OCI-LY7 (cell line): ENCODE results near the gene KLHL28. TPM values are rescaled to one million over a fixed set of nuclear protein-coding genes. Genes with fewer than 3 reads are reported as not detected.

ENCODE experiments used
- BruUV-seq: library from RNA; stranded (reverse); fragments of 400-500 nt; replicated peaks from 2 replicates; lab custom pipeline; 2021; lab: Mats Ljungman, UMichigan
- CTCF ChIA-PET: fragments of 300-600 bp; sonication (Branson Sonifier 250); formaldehyde crosslinking; loops from one replicate; lab custom pipeline; 2022; ENCODE audit warnings: antibody characterized with exemption; ENCODE audit not compliant: unreplicated experiment; lab: Charles Lee
- POLR2A ChIA-PET: fragments of 300-600 bp; sonication (Branson Sonifier 250); formaldehyde crosslinking; loops from one replicate; lab custom pipeline; 2022; ENCODE audit warnings: antibody characterized with exemption; lab: Charles Lee
- DNase-seq: peaks from one replicate; pipeline ENCODE4 v3.0.0-alpha.2; 2015; ENCODE audit warnings: low spot score
- H2AFZ ChIP-seq: fragments of 200-600 bp; sonication (generic), shearing (Covaris generic); 2 replicates; pipeline ENCODE4 v1.6.1; 2014; ENCODE audit warnings: mild to moderate bottlenecking, antibody characterized with exemption, low read length, moderate library complexity
- H3K27ac ChIP-seq: fragments of 200-600 bp; sonication (generic); 2 replicates; pipeline ENCODE4 v1.5.1; 2014; ENCODE audit warnings: mixed run types, low read depth, mild to moderate bottlenecking, moderate library complexity, low read length, inconsistent platforms; ENCODE audit not compliant: poor library complexity, severe bottlenecking
- H3K36me3 ChIP-seq: fragments of 200-600 bp; sonication (generic); 2 replicates; pipeline ENCODE4 v1.6.1; 2014; ENCODE audit warnings: mild to moderate bottlenecking, antibody characterized with exemption, low read length, moderate library complexity, mixed read lengths; ENCODE audit not compliant: insufficient read depth
- H3K4me1 ChIP-seq: fragments of 200-600 bp; sonication (generic); 2 replicates; pipeline ENCODE4 v1.5.1; 2014; ENCODE audit warnings: mild to moderate bottlenecking, low read length; ENCODE audit not compliant: insufficient read depth, poor library complexity, severe bottlenecking
- H3K4me2 ChIP-seq: fragments of 200-600 bp; sonication (generic); 2 replicates; pipeline ENCODE4 v1.6.1; 2014; ENCODE audit warnings: mild to moderate bottlenecking, low read length
- H3K4me3 ChIP-seq: fragments of 200-600 bp; sonication (generic); 2 replicates; pipeline ENCODE4 v1.5.1; 2014; ENCODE audit warnings: mild to moderate bottlenecking, low read depth, low read length; ENCODE audit not compliant: poor library complexity, severe bottlenecking
- H3K79me2 ChIP-seq: fragments of 200-600 bp; sonication (generic); 2 replicates; pipeline ENCODE4 v1.6.1; 2016; ENCODE audit warnings: low read depth, mild to moderate bottlenecking, low read length, moderate library complexity, mixed read lengths; ENCODE audit not compliant: insufficient read depth
- H3K9me2 ChIP-seq: fragments of 200-600 bp; sonication (generic); 2 replicates; pipeline ENCODE4 v1.6.1; 2016; ENCODE audit warnings: mild to moderate bottlenecking, low read length, mixed read lengths; ENCODE audit not compliant: insufficient read depth
- H3K9me3 ChIP-seq: fragments of 200-600 bp; sonication (generic); 2 replicates; pipeline ENCODE4 v1.6.1; 2014; ENCODE audit warnings: mild to moderate bottlenecking, mixed run types, low read length, mixed read lengths
- H4K20me1 ChIP-seq: fragments of 200-600 bp; sonication (generic); 2 replicates; pipeline ENCODE4 v1.6.1; 2014; ENCODE audit warnings: mild to moderate bottlenecking, antibody characterized with exemption, low read length, moderate library complexity, mixed read lengths; ENCODE audit not compliant: insufficient read depth
- CTCF ChIP-seq: fragments of 200-600 bp; sonication (generic); conservative IDR thresholded peaks from 2 replicates; pipeline ENCODE4 v1.5.1; 2014; ENCODE audit warnings: mild to moderate bottlenecking, antibody characterized with exemption, low read length, moderate library complexity, mixed read lengths
- EZH2phosphoT487 ChIP-seq: fragments of 200-600 bp; sonication (generic); IDR thresholded peaks from 2 replicates; pipeline ENCODE4 v1.6.1; 2018; ENCODE audit warnings: low read depth, borderline replicate concordance, mild to moderate bottlenecking, mixed run types, antibody characterized with exemption, low read length, moderate library complexity, mixed read lengths
- intact Hi-C: fragments of 100-400 bp; cut with micrococcal nuclease; formaldehyde crosslinking; loops from one replicate; pipeline ENCODE4 v1.10.0; 2022; ENCODE audit not compliant: unreplicated experiment
- total RNA-seq, 2 experiments: library from RNA; depleted of rRNA in 1 of 2; stranded (reverse); fragments of >200 nt in 1 of 2; shearing (Covaris generic) in 1 of 2; gene quantifications; 2 replicates each; pipeline ENCODE4 v1.2.3, GENCODE V29; 2014 to 2022

KLHL28 gene
- total RNA-seq, 2 experiments from 2014 or later, result 10.6 to 11.9 TPM

DNA sequence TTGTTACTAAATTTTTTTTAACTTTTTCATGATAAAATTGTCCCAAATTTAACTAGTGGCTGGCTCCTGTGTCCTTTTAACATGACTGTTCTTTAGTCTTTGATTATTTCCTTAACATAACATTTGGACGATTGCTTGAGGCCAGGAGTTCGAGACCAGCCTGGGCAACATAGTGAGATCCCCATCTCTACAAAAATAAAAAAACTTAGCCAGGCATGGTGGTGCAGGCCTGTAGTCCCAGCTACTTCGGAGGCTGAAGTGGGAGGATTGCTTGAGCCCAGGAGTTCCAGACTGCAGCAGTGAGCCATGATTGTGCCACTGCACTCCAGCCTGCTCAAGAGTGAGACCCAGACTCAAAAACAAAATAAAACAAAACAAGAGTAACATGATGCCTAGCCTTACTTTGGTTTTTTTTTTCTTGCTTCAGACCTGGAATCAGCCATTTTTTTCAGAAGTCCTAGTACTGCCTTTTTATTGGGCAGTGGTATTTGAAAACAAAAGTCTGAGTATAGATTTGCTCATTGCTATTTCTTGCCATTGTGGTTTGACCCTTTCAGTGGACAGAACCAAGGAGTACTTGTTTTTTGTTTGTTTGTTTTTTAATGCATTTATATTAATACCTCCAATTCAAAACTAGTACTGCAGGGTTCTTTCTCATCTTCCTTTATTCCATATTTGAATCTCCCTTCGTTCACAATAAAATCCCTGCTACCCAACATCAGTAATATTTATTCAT is 5.0 kb upstream of the KLHL28 start:
- Histone ChIP-seq H3K79me2 (peaks cover 93% of the 10 kb centered on the region), H3K4me2 (peak overlapping the region; percentile 88), H4K20me1 (peaks cover 25% of the 10 kb centered on the region; the same call in 1 of the 2 replicates), H3K4me3 (peak overlapping the region; percentile 86), H3K36me3 (peaks cover 26% of the 10 kb centered on the region), H2AFZ (no peak overlapping the region), H3K9me3 (peaks cover 10% of the 10 kb centered on the region), H3K27ac (no peak overlapping the region), H3K9me2 (no peaks in the 10 kb centered on the region), H3K4me1 (peaks cover 13% of the 10 kb centered on the region)
- no TSS peak for BruUV-seq
- ChIA-PET POLR2A (no interaction called here), CTCF (no interaction called here)
- no peak for DNase-seq
- no peak for TF ChIP-seq EZH2phosphoT487
- TF ChIP-seq CTCF, result no peak
- intact Hi-C loops, result no loop called here

DNA sequence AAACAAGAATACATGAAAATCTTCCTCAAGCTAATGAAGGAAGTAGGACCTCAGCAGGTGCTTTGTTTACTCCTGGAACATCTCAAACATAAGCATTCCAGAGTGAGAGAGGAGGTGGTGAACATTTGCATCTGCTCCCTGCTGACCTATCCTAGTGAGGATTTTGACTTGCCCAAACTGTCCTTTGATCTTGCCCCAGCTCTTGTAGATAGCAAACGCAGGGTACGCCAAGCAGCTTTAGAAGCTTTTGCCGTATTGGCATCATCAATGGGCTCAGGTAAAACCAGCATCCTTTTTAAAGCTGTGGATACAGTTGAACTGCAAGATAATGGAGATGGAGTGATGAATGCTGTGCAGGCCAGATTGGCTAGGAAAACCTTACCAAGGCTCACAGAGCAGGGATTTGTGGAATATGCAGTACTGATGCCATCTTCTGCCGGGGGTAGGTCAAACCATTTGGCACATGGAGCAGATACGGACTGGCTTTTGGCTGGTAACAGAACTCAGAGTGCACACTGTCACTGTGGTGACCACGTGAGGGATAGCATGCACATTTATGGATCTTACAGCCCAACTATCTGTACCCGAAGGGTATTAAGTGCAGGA is 2.1 kb upstream of the KLHL28 start:
- Histone ChIP-seq H3K9me3 (no peaks in the 10 kb centered on the region), H2AFZ (no peak overlapping the region), H3K4me1 (peaks cover 20% of the 10 kb centered on the region), H3K4me3 (peak overlapping the region; percentile 86), H3K27ac (peak overlapping the region; percentile 75), H3K36me3 (peaks cover 6% of the 10 kb centered on the region; the same call in 1 of the 2 replicates), H3K79me2 (peaks cover 90% of the 10 kb centered on the region), H4K20me1 (peaks cover 42% of the 10 kb centered on the region), H3K4me2 (peak overlapping the region; percentile 97), H3K9me2 (no peaks in the 10 kb centered on the region)
- DNase-seq, result peak; percentile 27
- POLR2A ChIA-PET, result interaction anchor here (0.9 to 3.8 kb wide), 4 partner anchors 9 to 170 kb away, joined by 3 to 10 read pairs (median 5); partner anchors contain the start of gene FKBP3
- intact Hi-C loops, result loop anchor here (2.0 kb wide), 2 partner anchors 121 to 289 kb away; partner anchors contain the start of genes MIS18BP1 and PRPF39
- TSS peak; percentile 51 for BruUV-seq
- CTCF ChIA-PET, result interaction anchor here (1.1 kb wide), 1 partner anchor 24 kb away, joined by 3 read pairs; no protein-coding TSS in a partner anchor
- TF ChIP-seq EZH2phosphoT487 (no peak), CTCF (0 out of 2 replicates have a peak, but pooled peaks have one; percentile 5)
